Esophagus muscularis mucosa (tissue), 3 donors: Measurements from ENCODE around the gene SAMD4B.

ENCODE experiments used
- POLR2A ChIP-seq: fragments of 450-650 bp; IDR thresholded peaks from one replicate; pipeline ENCODE4 v1.6.1; 2017; ENCODE audit warnings: antibody characterized with exemption, moderate library complexity, mild to moderate bottlenecking, low read depth
- TF ChIP-seq, protein P1 (sequence below), 3 experiments: fragments of 200-600 bp in 2 of 3; fragments of 450-650 bp in 1 of 3; sonication (generic) in 2 of 3; IDR thresholded peaks; one replicate each; pipeline ENCODE4 v1.5.1; 2017 to 2019; ENCODE audit warnings: antibody characterized with exemption in 3 of 3, mild to moderate bottlenecking in 2 of 3, moderate library complexity in 1 of 3

DNA sequence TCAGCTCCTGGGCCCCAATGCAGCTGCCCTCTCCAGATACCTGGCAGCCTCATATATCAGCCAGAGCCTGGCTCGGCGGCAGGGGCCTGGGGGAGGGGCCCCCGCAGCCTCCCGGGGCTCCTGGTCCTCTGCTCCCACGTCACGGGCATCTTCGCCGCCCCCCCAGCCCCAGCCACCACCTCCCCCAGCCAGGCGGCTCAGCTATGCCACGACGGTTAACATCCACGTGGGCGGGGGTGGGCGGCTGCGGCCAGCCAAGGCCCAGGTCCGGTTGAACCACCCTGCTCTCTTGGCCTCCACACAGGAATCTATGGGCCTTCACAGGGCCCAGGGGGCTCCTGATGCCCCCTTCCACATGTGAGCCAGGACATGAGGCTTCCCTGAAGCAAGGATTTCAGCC lies 82.7 kb downstream of the SAMD4B start:
- TF ChIP-seq, protein P1, sequence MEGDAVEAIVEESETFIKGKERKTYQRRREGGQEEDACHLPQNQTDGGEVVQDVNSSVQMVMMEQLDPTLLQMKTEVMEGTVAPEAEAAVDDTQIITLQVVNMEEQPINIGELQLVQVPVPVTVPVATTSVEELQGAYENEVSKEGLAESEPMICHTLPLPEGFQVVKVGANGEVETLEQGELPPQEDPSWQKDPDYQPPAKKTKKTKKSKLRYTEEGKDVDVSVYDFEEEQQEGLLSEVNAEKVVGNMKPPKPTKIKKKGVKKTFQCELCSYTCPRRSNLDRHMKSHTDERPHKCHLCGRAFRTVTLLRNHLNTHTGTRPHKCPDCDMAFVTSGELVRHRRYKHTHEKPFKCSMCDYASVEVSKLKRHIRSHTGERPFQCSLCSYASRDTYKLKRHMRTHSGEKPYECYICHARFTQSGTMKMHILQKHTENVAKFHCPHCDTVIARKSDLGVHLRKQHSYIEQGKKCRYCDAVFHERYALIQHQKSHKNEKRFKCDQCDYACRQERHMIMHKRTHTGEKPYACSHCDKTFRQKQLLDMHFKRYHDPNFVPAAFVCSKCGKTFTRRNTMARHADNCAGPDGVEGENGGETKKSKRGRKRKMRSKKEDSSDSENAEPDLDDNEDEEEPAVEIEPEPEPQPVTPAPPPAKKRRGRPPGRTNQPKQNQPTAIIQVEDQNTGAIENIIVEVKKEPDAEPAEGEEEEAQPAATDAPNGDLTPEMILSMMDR (IDR thresholded peaks at IDR 0.05): no peak
- no peak for TF ChIP-seq POLR2A
